Fibroblast of upper back skin (primary cell): Measurements from ENCODE around the gene MSI2.

Experiments used
- DNase-seq: peaks from one replicate; pipeline ENCODE4 v3.0.0-alpha.2; 2013

Gene MSI2

GRCh38 chr17:57533684-57534305, 277.5 kb downstream of the MSI2 start:
- DNase-seq, result no peak

GRCh38 chr17:57534863-57535248, 278.5 kb downstream of the MSI2 start:
- no peak for DNase-seq

- DNase-seq, result no peak
These were observed 279.1 kb downstream of the MSI2 start for GRCh38 chr17:57535249-57535966.

- no peak for DNase-seq
These were observed 280.0 kb downstream of the MSI2 start for GRCh38 chr17:57536289-57536688.

GRCh38 chr17:57536789-57537523, 280.6 kb downstream of the MSI2 start:
- no peak for DNase-seq

GRCh38 chr17:57537524-57538410, 281.4 kb downstream of the MSI2 start:
- DNase-seq, result no peak

- no peak for DNase-seq
These were observed 282.6 kb downstream of the MSI2 start for GRCh38 chr17:57538736-57539456.

GRCh38 chr17:57539529-57540301, 283.4 kb downstream of the MSI2 start:
- no peak for DNase-seq

- DNase-seq, result no peak
These were observed 284.3 kb downstream of the MSI2 start for GRCh38 chr17:57540596-57540995.

- no peak for DNase-seq
These were observed 284.7 kb downstream of the MSI2 start for GRCh38 chr17:57541049-57541448.

- peak; percentile 34 for DNase-seq
These were observed 285.4 kb downstream of the MSI2 start for GRCh38 chr17:57541472-57542394.

GRCh38 chr17:57542510-57542909, 286.2 kb downstream of the MSI2 start:
- no peak for DNase-seq

GRCh38 chr17:57543230-57543629, 286.9 kb downstream of the MSI2 start:
- no peak for DNase-seq

GRCh38 chr17:57544401-57544800, 288.1 kb downstream of the MSI2 start:
- DNase-seq, result no peak

GRCh38 chr17:57544834-57545463, 288.6 kb downstream of the MSI2 start:
- DNase-seq, result no peak

GRCh38 chr17:57545731-57546342, 289.5 kb downstream of the MSI2 start:
- DNase-seq, result no peak

- peak; percentile 57 for DNase-seq
These were observed 292.4 kb downstream of the MSI2 start for GRCh38 chr17:57548421-57549410.

GRCh38 chr17:57549468-57549867, 293.1 kb downstream of the MSI2 start:
- no peak for DNase-seq
